Activated T-helper 2 cell treated with anti-CD3 and anti-CD28 coated beads, Interferon-gamma antibody, Interleukin-2, Interleukin-4, amounts not matched to agents 10 μg/mL and 5 μg/mL and 100 μg/mL, durations not matched to agents 14 hours and 24 hours and 36 hours (primary cell): ENCODE results near the gene GRIA4. TPM values are rescaled to one million over a fixed set of nuclear protein-coding genes. Genes with fewer than 3 reads are reported as not detected.

Experiments
- DNase-seq: peaks from one replicate; pipeline ENCODE4 v3.0.0; 2021; ENCODE audit warnings: low spot score
- H3K27ac Mint-ChIP-seq: one replicate; pipeline ENCODE4 v1.8.0; 2021; ENCODE audit warnings: mixed read lengths
- H3K27me3 Mint-ChIP-seq: one replicate; pipeline ENCODE4 v1.8.0; 2021; ENCODE audit warnings: low read depth, mixed read lengths
- H3K36me3 Mint-ChIP-seq: one replicate; pipeline ENCODE4 v1.8.0; 2021; ENCODE audit warnings: low read depth, mixed read lengths
- H3K4me1 Mint-ChIP-seq: one replicate; pipeline ENCODE4 v1.8.0; 2021; ENCODE audit warnings: low read depth, mixed read lengths
- H3K4me3 Mint-ChIP-seq: one replicate; pipeline ENCODE4 v1.8.0; 2021; ENCODE audit warnings: low read depth, mild to moderate bottlenecking, moderate library complexity, mixed read lengths
- H3K9me3 Mint-ChIP-seq: one replicate; pipeline ENCODE4 v1.8.0; 2021; ENCODE audit warnings: mixed read lengths
- intact Hi-C: fragments of 100-400 bp; cut with micrococcal nuclease; formaldehyde crosslinking; loops from one replicate; pipeline ENCODE4 v1.15.1; 2023
- total RNA-seq: library from RNA; stranded (reverse); gene quantifications from 2 replicates; pipeline ENCODE4 v1.2.3, GENCODE V29; 2022

The GRIA4 gene
- total RNA-seq, 1 donor from 2014 or later, result not detected

DNA sequence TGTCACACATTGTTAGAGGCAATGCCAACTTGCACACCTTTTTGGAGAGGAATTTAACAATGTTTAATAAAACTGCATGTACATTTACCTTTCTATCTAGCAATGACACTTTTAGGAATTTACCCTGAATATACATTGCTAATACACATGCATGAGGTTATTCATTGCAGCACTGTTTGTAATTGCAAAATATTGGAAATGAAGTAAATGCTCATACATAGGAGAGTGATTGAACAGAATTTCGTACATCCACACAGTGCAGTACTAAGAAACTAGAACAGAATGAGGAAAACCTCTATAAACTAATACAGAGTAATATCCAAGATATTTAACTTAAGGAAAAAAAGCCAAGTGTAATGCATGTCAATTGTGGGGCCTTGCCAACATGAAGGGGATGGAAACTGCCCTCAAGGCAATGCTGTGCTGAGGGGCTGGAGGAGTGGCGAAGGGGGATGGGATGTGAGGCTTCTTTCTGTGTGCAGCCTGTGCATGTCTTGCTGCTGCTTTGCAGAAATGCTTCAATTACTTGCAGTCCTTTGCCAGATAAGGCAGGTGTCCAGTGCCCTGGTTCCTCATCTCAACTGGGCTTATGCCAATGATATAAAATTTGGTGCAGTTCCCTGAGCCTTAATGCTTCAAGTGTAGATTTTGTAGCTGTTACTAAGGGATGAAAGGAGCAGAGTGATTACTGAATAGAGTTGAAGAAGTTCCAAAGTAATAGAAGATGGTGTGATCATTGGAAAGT, 96.1 kb downstream of the GRIA4 start:
- no peaks in the 10 kb centered on the region for H3K4me1 Mint-ChIP-seq
- DNase-seq, result no peak
- no peak overlapping the region for H3K4me3 Mint-ChIP-seq
- intact Hi-C loops, result no loop called here
- H3K36me3 Mint-ChIP-seq, result no peaks in the 10 kb centered on the region
- no peak overlapping the region for H3K27ac Mint-ChIP-seq
- no peaks in the 10 kb centered on the region for H3K9me3 Mint-ChIP-seq
- no peaks in the 10 kb centered on the region for H3K27me3 Mint-ChIP-seq

DNA sequence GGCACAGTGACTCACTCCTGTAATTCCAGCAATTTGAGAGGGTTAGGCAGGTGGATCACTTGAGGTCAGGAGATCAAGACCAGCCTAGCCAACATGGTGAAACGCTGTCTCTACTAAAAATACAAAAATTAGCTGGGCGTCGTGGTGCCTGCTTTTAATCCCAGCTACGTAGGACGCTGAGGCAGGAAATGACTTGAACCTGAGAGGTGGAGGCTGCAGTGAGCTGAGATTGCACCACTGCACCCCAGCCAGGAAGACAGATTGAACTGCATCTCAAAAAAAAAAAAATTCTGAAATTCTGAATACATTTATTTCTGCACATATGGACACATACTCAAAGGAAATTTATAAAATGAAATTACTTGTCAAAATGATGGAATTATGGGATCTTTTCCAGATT, 103.2 kb downstream of the GRIA4 start:
- Mint-ChIP-seq H3K4me1 (no peaks in the 10 kb centered on the region), H3K36me3 (no peaks in the 10 kb centered on the region), H3K4me3 (no peak overlapping the region), H3K27me3 (no peaks in the 10 kb centered on the region), H3K9me3 (no peaks in the 10 kb centered on the region), H3K27ac (no peak overlapping the region)
- intact Hi-C loops, result no loop called here
- DNase-seq, result no peak

DNA sequence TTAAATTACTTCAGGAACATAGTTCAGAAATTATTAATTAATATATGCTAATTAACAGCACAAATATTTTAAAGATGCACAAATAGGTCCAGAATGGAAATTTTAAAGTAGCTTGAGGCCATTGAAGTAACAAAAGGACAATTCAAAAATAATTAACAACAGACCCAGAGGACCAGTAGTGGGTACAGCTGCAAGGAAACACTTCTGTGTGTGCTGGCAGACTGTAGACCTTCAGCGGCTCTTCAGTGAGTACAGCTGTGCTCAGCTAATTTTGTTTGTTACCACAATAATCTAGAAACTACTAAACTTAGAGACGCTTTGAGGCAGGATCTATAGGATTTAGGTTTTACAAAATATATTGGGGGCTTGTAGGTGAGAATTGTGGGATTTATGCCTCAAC, 103.8 kb downstream of the GRIA4 start:
- H3K4me1 Mint-ChIP-seq, result no peaks in the 10 kb centered on the region
- DNase-seq, result no peak
- H3K4me3 Mint-ChIP-seq, result no peak overlapping the region
- H3K9me3 Mint-ChIP-seq, result no peaks in the 10 kb centered on the region
- no peaks in the 10 kb centered on the region for H3K36me3 Mint-ChIP-seq
- intact Hi-C loops, result no loop called here
- no peaks in the 10 kb centered on the region for H3K27me3 Mint-ChIP-seq
- no peak overlapping the region for H3K27ac Mint-ChIP-seq

DNA sequence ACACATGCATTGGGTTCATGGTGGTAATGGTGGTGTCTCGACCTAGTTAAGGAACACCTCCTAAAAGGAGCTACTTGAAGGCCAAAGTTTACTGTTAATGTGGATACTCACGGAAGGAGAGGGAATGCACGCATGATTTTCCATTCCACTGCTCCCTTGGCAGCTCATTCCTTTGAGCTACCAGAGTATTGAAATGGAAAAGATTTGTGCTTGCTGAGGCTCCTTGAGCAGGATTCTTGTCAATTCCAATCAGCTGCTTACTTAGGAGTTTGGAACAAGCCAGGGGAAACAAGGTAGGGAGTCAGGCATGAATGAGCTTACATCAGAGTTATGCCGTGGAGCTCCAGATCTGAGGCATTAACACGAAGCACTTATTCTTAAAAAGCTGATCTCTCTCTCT, 108.8 kb downstream of the GRIA4 start:
- Mint-ChIP-seq H3K4me3 (no peak overlapping the region), H3K4me1 (no peaks in the 10 kb centered on the region), H3K27me3 (no peaks in the 10 kb centered on the region), H3K9me3 (no peaks in the 10 kb centered on the region), H3K36me3 (no peaks in the 10 kb centered on the region), H3K27ac (no peak overlapping the region)
- intact Hi-C loops, result no loop called here
- no peak for DNase-seq

DNA sequence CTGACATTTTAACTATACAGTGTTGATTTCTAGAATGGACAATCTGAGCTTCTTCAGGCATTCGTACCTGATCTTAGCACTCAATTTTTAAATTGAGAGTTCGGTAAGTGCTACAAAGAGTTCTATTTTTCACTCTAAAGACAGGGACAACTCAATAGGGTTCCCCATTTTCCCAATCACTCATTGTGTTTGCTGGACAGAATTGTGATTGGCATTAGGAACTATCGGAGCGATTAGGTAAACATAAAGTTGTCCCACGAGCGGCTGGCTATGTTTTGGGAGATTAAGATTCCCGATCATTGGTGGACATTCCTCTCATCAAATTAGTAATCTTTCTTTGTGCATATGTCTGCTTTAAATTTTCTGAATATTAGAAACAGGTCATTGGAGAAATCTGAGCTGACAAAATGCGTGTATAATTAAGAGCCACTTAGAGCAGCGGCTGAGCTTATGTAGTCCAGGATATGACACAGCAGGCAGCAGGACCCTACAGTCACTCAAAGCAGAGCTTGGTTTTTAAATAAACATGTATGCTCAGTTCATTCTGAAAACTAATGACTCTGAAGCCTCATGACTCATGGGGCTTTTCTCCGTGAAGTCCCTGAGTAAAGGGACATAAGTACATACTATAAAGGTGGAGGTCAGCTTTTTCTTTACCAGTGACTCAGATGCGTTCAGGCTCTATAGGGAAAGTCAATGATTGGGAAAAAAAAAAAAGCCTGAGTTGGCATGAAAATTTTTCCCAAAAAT, 109.4 kb downstream of the GRIA4 start:
- Mint-ChIP-seq H3K36me3 (no peaks in the 10 kb centered on the region), H3K27me3 (no peaks in the 10 kb centered on the region), H3K4me3 (no peak overlapping the region), H3K27ac (no peak overlapping the region), H3K4me1 (no peaks in the 10 kb centered on the region), H3K9me3 (no peaks in the 10 kb centered on the region)
- DNase-seq, result no peak
- intact Hi-C loops, result no loop called here

DNA sequence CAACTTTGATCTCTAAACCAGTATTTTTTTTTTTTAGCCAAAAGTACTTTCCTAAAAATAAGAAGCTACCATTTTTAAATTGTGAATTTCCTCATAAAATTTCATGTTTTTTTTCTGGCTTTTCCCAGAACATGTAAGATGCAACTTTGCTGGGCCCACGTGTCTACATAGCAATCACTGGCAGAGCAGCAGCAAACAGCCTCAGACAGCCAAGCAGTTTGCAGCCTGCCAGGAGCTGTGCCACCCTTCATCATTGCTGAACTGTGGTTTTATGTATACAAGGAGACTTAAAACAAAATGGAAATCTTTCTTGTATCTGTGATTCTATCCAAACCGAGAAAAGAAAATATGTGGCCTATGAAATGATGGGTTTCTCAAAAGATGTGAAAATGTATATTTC, 110.2 kb downstream of the GRIA4 start:
- H3K27ac Mint-ChIP-seq, result no peak overlapping the region

DNA sequence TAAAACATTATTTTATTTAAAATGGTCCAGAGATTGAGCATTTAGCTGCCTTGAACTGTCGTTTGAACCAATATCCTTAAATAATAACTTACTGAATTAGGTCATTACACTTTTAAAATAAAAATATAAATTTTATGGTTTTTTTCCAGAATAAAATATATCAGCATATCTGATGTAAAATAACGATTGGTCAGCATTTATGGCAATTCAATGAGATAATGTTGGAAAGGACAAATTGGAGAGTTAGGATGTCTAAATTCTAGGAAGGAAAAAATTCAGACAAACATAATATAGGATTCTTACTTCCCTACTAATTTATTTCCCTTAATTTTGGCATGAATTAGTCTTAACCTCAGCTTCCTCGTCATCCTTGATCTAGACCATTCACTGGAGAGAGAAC, 113.4 kb downstream of the GRIA4 start:
- H3K9me3 Mint-ChIP-seq, result no peaks in the 10 kb centered on the region
- intact Hi-C loops, result no loop called here
- no peak for DNase-seq
- no peaks in the 10 kb centered on the region for H3K4me1 Mint-ChIP-seq
- no peaks in the 10 kb centered on the region for H3K27me3 Mint-ChIP-seq
- H3K36me3 Mint-ChIP-seq, result no peaks in the 10 kb centered on the region
- H3K27ac Mint-ChIP-seq, result no peak overlapping the region
- no peak overlapping the region for H3K4me3 Mint-ChIP-seq

More for the DNA sequence above, 110.2 kb downstream of the GRIA4 start:
- H3K36me3 Mint-ChIP-seq, result no peaks in the 10 kb centered on the region
- no peaks in the 10 kb centered on the region for H3K27me3 Mint-ChIP-seq
- no peak for DNase-seq
- no peaks in the 10 kb centered on the region for H3K4me1 Mint-ChIP-seq
- H3K9me3 Mint-ChIP-seq, result no peaks in the 10 kb centered on the region
- H3K4me3 Mint-ChIP-seq, result no peak overlapping the region
- intact Hi-C loops, result no loop called here

DNA sequence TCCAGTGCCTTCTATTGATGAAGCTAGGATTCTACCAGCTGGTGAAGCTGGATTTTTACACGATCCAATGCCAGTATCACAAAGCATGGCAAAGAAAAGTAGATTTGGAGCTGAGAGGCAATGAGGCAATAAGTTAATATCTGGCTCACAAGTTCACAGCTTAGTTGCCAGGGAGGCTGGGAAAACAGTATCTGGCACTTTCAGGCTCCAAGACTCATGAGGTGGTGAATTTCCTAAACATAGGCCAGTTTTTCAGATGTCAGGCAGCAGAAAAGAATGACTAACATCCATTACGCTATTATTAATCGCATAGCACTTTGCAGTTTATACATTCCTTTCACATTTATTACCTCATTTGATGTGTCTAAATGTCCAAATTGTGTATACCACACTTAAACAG, 122.7 kb downstream of the GRIA4 start:
- Mint-ChIP-seq H3K9me3 (peaks cover 7% of the 10 kb centered on the region), H3K27me3 (no peaks in the 10 kb centered on the region), H3K4me3 (no peak overlapping the region), H3K36me3 (no peaks in the 10 kb centered on the region), H3K27ac (no peak overlapping the region), H3K4me1 (no peaks in the 10 kb centered on the region)
- intact Hi-C loops, result no loop called here
- DNase-seq, result no peak

DNA sequence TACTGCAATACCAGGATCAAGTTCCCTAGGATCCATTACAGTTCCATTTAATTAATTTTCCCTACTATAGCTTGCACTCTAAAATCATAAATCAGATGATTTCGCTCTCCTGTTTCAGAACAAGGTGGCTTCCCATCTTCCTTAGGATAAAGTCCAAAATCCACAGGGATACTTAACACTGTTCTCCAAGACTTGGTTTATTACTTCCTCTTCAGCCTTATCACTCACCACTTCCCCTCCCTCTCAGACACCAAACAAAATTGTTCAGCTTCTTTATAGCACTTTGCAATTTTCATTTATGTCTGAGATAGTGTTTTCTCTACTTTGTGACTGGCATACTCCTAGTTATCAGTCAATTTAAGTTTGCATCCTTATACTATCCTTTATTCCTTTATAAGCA, 124.6 kb downstream of the GRIA4 start:
- no peak overlapping the region for H3K27ac Mint-ChIP-seq
- no peaks in the 10 kb centered on the region for H3K4me1 Mint-ChIP-seq
- no peaks in the 10 kb centered on the region for H3K27me3 Mint-ChIP-seq
- H3K36me3 Mint-ChIP-seq, result no peaks in the 10 kb centered on the region
- no peak overlapping the region for H3K4me3 Mint-ChIP-seq
- no peaks in the 10 kb centered on the region for H3K9me3 Mint-ChIP-seq
- DNase-seq, result no peak
- intact Hi-C loops, result no loop called here

DNA sequence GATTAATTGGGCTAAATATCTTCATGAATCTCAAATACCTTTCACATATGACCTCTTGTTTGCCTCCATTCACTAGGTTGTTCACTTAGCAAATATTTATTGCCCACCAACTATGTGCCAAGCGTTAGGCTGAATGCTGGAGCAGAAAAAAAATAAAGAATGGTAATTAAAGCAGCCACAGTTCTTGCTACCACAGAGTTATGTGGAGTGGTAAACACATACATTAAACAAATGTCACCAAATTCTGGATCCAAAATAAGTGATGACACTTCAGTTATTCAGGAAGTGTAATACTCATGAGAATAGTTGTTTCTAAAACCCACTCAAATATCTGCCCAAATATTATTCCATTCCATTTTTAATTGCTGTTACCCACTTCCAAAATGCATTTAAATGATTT, 128.4 kb downstream of the GRIA4 start:
- no peak overlapping the region for H3K27ac Mint-ChIP-seq
- H3K36me3 Mint-ChIP-seq, result no peaks in the 10 kb centered on the region
- H3K4me1 Mint-ChIP-seq, result no peaks in the 10 kb centered on the region
- no peaks in the 10 kb centered on the region for H3K27me3 Mint-ChIP-seq
- H3K4me3 Mint-ChIP-seq, result no peak overlapping the region
- no peak for DNase-seq
- H3K9me3 Mint-ChIP-seq, result no peaks in the 10 kb centered on the region
- intact Hi-C loops, result no loop called here

DNA sequence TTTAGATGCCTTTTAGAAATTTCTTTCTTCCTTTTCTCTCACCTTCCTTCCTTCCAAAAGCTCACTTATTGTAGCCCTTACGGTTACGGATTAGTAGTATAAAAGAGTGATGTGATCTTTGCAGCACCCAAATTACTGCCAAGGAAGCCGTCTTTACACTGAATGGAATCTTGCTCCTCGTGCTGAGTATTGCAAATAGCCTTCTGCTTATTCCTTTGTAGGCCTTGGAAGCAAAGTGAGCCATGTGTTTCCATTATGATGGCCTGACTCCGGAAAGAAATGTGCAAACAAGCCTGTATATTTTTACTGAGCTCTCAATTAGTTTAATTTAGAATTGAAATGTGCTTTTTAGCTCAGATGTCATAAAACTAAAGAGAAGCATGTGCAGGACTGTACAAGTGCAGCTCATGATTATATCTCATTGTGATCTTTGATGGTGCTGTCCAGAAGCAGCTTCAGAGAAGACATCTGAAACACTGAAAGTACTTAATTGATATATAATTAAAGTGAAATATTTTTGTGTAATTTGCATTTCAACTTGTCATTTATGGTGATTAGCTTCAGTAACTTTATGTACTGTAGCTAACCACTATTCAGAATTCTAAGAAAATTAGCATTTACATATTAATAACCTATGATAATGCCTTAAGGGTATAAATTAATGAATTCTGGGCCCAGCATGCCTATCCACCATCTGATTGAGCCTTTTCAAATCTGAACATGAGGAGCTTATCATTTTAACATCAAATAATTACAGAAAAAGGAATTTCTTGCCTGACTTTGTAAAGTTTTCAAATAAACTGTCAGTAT, 129.3 kb downstream of the GRIA4 start:
- intact Hi-C loops, result no loop called here

DNA sequence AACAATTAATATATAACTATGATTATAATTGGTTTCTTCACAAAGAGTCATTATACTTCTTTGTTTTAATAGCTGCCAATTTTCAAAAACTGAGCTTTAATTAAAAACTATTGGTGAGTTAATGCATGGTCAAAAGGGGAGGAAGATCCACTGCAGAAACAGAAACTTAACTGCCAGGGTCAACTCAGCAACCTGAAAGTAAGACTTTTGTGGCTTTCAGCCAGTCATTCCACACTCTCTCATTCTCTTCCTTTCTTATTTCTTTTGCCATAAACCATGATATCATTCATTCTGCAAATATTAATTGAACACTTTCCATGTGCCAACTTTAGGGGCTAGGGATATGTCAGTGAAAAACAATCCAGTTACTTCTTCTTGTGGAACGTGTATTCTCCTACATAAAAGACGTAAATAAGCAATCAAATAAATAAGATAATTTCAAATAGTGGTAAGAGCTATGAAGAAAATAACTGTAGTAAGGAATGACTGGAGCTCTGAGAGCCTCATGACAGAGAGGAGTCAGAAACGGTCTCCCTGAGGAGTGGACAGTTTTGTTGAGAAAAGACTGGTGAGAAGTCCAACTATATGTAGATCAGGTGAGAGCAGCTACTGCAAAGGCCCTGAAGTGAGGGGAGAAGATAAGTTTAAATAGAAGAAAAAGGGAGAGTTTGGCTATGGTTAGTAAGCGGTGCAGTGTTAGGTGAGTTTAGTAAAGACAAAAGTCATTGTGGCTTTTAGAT, 130.5 kb downstream of the GRIA4 start:
- intact Hi-C loops, result no loop called here
- Mint-ChIP-seq H3K27ac (no peak overlapping the region), H3K4me3 (no peak overlapping the region), H3K36me3 (no peaks in the 10 kb centered on the region), H3K4me1 (no peaks in the 10 kb centered on the region), H3K9me3 (no peaks in the 10 kb centered on the region), H3K27me3 (no peaks in the 10 kb centered on the region)
- DNase-seq, result no peak

More for the DNA sequence above, 129.3 kb downstream of the GRIA4 start:
- H3K4me3 Mint-ChIP-seq, result no peak overlapping the region
- H3K27me3 Mint-ChIP-seq, result no peaks in the 10 kb centered on the region
- no peak overlapping the region for H3K27ac Mint-ChIP-seq
- H3K36me3 Mint-ChIP-seq, result no peaks in the 10 kb centered on the region
- no peaks in the 10 kb centered on the region for H3K4me1 Mint-ChIP-seq
- DNase-seq, result no peak
- H3K9me3 Mint-ChIP-seq, result no peaks in the 10 kb centered on the region
